MM.1S (cell line): ENCODE measurements around the gene VAMP2.

ENCODE experiments used
- CTCF ChIP-seq: fragments of 300-600 bp; sonication (generic); IDR thresholded peaks from 2 replicates; pipeline ENCODE4 v1.5.1; 2016; ENCODE audit warnings: antibody characterized with exemption, low read length, mixed read lengths
- EZH2 ChIP-seq: fragments of 300-600 bp; sonication (generic); optimal IDR thresholded peaks from 2 replicates; pipeline ENCODE3; 2017; ENCODE audit warnings: low read depth, mild to moderate bottlenecking, antibody characterized with exemption, low read length, mixed read lengths
- EZH2phosphoT487 ChIP-seq: fragments of 300-600 bp; sonication (generic); IDR thresholded peaks from 2 replicates; pipeline ENCODE4 v1.6.1; 2018; ENCODE audit warnings: antibody characterized with exemption, low read length

DNA sequence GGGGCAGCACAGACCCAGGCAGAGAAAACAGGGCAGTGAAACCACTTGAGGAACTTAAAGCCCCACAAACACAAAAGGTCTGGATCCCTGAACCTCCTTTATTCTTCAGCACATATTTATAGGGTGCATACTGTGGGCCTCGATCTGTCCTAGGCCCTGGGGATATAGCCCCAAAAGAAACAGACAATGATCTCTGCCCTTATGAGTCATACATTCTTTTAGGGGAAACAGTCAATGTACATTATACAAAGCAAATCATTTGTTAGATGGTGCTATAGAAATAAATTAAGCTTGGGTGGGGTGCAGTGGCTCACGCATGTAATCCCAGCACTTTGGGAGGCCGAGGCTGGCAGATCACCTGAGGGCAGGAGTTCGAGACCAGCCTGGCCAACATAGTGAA lies 28.8 kb downstream of the VAMP2 start:
- TF ChIP-seq CTCF (no peak), EZH2phosphoT487 (no peak), EZH2 (no peak)
